Fibroblast of lung (primary cell): ENCODE data around the gene NT5C1A.

Experiments used
- EZH2 ChIP-seq: IDR thresholded peaks from 2 replicates; pipeline ENCODE4 v1.5.1; 2012; ENCODE audit warnings: low read length, control low read depth, mild to moderate bottlenecking; ENCODE audit errors: missing control alignments
- TF ChIP-seq, protein P1 (sequence below), 2 donors: IDR thresholded peaks in 1 of 2; conservative IDR thresholded peaks in 1 of 2; 1 replicate in 1 of 2; 2 replicates in 1 of 2; pipeline ENCODE4 v1.5.1; 2011 to 2012; ENCODE audit warnings: low read length in 2 of 2, control low read depth in 1 of 2, inconsistent platforms in 1 of 2, low read depth in 1 of 2, mild to moderate bottlenecking in 1 of 2

DNA sequence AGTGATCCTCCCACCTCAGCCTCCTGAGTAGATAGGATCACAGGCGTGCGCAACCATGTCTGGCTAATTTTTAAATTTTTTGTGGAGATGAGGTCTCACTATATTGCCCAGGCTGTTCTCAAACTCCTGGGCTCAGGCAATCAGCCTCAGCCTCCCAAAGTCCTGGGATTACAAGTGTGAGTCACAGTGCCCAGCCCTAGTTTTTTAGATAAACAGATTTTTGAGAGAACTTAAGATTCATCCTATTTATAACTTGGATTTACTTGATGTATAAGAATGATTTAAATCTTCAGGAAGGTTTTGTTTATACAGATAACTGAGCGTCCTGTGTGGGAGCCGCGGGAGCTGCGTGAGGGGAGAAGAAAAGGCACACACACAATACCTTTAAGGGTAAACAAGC, 58.7 kb downstream of the NT5C1A start:
- TF ChIP-seq, protein P1, sequence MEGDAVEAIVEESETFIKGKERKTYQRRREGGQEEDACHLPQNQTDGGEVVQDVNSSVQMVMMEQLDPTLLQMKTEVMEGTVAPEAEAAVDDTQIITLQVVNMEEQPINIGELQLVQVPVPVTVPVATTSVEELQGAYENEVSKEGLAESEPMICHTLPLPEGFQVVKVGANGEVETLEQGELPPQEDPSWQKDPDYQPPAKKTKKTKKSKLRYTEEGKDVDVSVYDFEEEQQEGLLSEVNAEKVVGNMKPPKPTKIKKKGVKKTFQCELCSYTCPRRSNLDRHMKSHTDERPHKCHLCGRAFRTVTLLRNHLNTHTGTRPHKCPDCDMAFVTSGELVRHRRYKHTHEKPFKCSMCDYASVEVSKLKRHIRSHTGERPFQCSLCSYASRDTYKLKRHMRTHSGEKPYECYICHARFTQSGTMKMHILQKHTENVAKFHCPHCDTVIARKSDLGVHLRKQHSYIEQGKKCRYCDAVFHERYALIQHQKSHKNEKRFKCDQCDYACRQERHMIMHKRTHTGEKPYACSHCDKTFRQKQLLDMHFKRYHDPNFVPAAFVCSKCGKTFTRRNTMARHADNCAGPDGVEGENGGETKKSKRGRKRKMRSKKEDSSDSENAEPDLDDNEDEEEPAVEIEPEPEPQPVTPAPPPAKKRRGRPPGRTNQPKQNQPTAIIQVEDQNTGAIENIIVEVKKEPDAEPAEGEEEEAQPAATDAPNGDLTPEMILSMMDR (conservative IDR thresholded peaks at IDR 0.05 in 1 of 2, IDR thresholded peaks at IDR 0.05 in 1 of 2; ENCODE audit: low read depth in 1 of 2, low read length in 2 of 2), result no peak
- TF ChIP-seq EZH2, result no peak
